ENCODE results near the gene ADD3. TPM values are rescaled to one million over a fixed set of nuclear protein-coding genes. Genes with fewer than 3 reads are reported as not detected.

Gene ADD3
- total RNA-seq, 1 experiment from 2014 or later = 59.9 TPM

GRCh38 chr10:110051487-110051886 is 43.7 kb downstream of the ADD3 start:
- Mint-ChIP-seq H3K27me3 (ENCODE audit: low read depth) (no peaks in the 10 kb centered on the region; the same call in 1 of the 2 replicates), H3K4me1 (peaks cover 0 to 3% of the 10 kb centered on the region in 2 experiments; a peak in 1 of 4 replicates), H3K9me3 (peaks cover 18 to 21% of the 10 kb centered on the region in 2 experiments), H3K27ac (no peak overlapping the region), H3K36me3 (ENCODE audit: insufficient read depth in 1 of 3, low read depth in 3 of 3) (peaks cover 23 to 33% (median 29%) of the 10 kb centered on the region in 3 experiments), H3K4me3 (no peak overlapping the region; a peak in 1 of 5 replicates)
- Histone ChIP-seq H4K91ac (ENCODE audit: insufficient read length, low read depth, low read length) (no peak overlapping the region), H3K4me1 (ENCODE audit: insufficient read depth, low read length) (no peaks in the 10 kb centered on the region), H4K20me1 (ENCODE audit: control insufficient read depth, insufficient read depth, insufficient read length) (no peaks in the 10 kb centered on the region), H3K23me2 (ENCODE audit: insufficient read length, low read depth, low read length, poor library complexity, severe bottlenecking) (no peaks in the 10 kb centered on the region), H3K18ac (ENCODE audit: insufficient read length, low read depth, low read length) (no peak overlapping the region), H3K9me3 (ENCODE audit: control insufficient read depth, low read depth, low read length) (no peaks in the 10 kb centered on the region), H2AK5ac (ENCODE audit: insufficient read length, low read length) (no peak overlapping the region), H3K4ac (ENCODE audit: low read depth, low read length) (no peak overlapping the region), H2BK15ac (ENCODE audit: low read depth, low read length) (no peak overlapping the region), H4K8ac (replicated peaks; ENCODE audit: insufficient read length, low read depth, low read length) (no peak overlapping the region), H3K79me1 (ENCODE audit: insufficient read depth, low read depth, low read length, poor library complexity, severe bottlenecking) (peaks cover 6% of the 10 kb centered on the region), H3K27me3 (ENCODE audit: insufficient read depth, low read length) (no peaks in the 10 kb centered on the region), H2AFZ (ENCODE audit: low read length) (no peak overlapping the region), H3T11ph (ENCODE audit: low read length) (no peak overlapping the region), H3K27ac (ENCODE audit: insufficient read length, low read depth, low read length) (no peak overlapping the region), H2BK20ac (ENCODE audit: low read depth, low read length, poor library complexity, severe bottlenecking) (no peak overlapping the region), H2BK5ac (ENCODE audit: insufficient read length, low read length) (no peak overlapping the region), H2BK120ac (ENCODE audit: low read depth, low read length, poor library complexity, severe bottlenecking) (no peak overlapping the region), H4K5ac (ENCODE audit: insufficient read length, low read depth, low read length) (no peak overlapping the region), H3K23ac (ENCODE audit: insufficient read length, low read depth, low read length) (no peak overlapping the region), H3K79me2 (ENCODE audit: insufficient read depth, low read length) (peaks cover 2% of the 10 kb centered on the region; the same call in 1 of the 2 replicates), H3K56ac (ENCODE audit: insufficient read length, low read depth, low read length) (no peak overlapping the region), H3K9ac (ENCODE audit: extremely low read depth, insufficient read length, low read length) (no peak overlapping the region), H3K14ac (ENCODE audit: insufficient read depth, low read length) (no peak overlapping the region), H3K4me2 (ENCODE audit: insufficient read depth, insufficient read length, low read length) (no peak overlapping the region), H2BK12ac (ENCODE audit: insufficient read length, low read depth, low read length) (no peak overlapping the region)
- no peak for DNase-seq
- WGBS (ENCODE audit: extremely low coverage, insufficient read length, low lambda C conversion rate) = no CpG with 5 or more reads among the region's 2 CpGs
- no peak for TF ChIP-seq CTCF (conservative IDR thresholded peaks at IDR 0.05)

Data from H9 (cell line).